Measurements from ENCODE around the gene NRDE2. TPM values are rescaled to one million over a fixed set of nuclear protein-coding genes. Genes with fewer than 3 reads are reported as not detected.

Gene NRDE2
- total RNA-seq, 2 donors from 2014 or later: 18.6 to 21.5 TPM

GRCh38 chr14:90301122-90301521 lies 30.6 kb downstream of the NRDE2 start:
- peaks cover 12% of the 10 kb centered on the region for H3K4me1 Mint-ChIP-seq
- DNase-seq: no peak
- H3K4me3 Mint-ChIP-seq: no peak overlapping the region
- no peaks in the 10 kb centered on the region for H3K9me3 ChIP-seq (ENCODE audit: control insufficient read depth, low read length, poor library complexity, severe bottlenecking)
- peaks cover 10% of the 10 kb centered on the region for H3K36me3 Mint-ChIP-seq (ENCODE audit: low read depth)
- no peak for ATAC-seq
- peak overlapping the region; percentile 64 for H3K27ac Mint-ChIP-seq
- no peaks in the 10 kb centered on the region for H3K27me3 Mint-ChIP-seq

DNA sequence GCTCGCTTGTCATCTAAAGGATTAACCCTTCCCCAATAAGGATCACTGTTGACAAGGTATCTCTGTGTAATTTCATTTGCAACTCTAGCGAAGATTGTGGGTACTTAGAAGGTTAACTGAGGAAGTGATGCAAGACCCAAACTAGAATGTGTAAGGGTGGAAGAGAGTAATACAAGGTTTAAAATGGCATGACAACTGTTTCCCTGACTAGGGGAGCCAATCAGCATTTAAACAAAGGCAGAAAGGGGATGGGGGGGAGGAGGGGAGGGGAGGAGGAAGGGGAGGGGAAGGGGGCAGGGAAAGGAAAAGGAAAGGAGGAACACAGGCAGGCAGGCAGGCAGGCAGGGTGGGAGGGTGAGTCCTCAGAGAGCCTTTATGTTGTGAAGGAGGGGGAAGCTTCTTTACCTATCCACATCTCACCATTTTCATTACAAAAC lies 31.1 kb downstream of the NRDE2 start:
- ATAC-seq: no peak
- Mint-ChIP-seq H3K36me3 (ENCODE audit: low read depth) (peaks cover 10% of the 10 kb centered on the region), H3K27ac (peak overlapping the region; percentile 64), H3K4me1 (peaks cover 12% of the 10 kb centered on the region), H3K4me3 (no peak overlapping the region), H3K27me3 (no peaks in the 10 kb centered on the region)
- H3K9me3 ChIP-seq (ENCODE audit: control insufficient read depth, low read length, poor library complexity, severe bottlenecking): no peaks in the 10 kb centered on the region
- DNase-seq: no peak

DNA sequence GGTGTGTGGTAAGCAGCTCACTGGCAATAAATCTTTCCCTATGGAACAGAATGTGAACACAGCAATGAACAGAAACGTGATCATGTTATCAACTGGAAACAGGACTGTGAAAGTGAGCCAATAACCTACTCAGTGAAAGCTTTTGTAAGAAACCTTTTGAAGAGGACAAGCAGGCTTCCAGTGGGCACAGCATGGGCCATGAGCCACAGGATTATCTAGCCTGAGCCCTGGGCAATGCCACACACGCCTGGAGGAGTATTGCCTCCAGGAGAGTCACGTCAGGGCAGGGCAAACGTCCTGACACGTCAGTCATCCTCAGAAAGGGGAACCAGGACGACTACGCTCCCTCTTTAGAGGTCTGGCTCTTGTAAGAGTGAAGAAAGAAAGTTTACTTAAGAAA lies 32.3 kb downstream of the NRDE2 start:
- peaks cover 7% of the 10 kb centered on the region for H3K4me1 Mint-ChIP-seq
- no peaks in the 10 kb centered on the region for H3K27me3 Mint-ChIP-seq
- no peaks in the 10 kb centered on the region for H3K9me3 ChIP-seq (ENCODE audit: control insufficient read depth, low read length, poor library complexity, severe bottlenecking)
- H3K36me3 Mint-ChIP-seq (ENCODE audit: low read depth): peaks cover 6% of the 10 kb centered on the region
- DNase-seq: no peak
- peak; percentile 27 for ATAC-seq
- H3K4me3 Mint-ChIP-seq: no peak overlapping the region
- H3K27ac Mint-ChIP-seq: no peak overlapping the region

DNA sequence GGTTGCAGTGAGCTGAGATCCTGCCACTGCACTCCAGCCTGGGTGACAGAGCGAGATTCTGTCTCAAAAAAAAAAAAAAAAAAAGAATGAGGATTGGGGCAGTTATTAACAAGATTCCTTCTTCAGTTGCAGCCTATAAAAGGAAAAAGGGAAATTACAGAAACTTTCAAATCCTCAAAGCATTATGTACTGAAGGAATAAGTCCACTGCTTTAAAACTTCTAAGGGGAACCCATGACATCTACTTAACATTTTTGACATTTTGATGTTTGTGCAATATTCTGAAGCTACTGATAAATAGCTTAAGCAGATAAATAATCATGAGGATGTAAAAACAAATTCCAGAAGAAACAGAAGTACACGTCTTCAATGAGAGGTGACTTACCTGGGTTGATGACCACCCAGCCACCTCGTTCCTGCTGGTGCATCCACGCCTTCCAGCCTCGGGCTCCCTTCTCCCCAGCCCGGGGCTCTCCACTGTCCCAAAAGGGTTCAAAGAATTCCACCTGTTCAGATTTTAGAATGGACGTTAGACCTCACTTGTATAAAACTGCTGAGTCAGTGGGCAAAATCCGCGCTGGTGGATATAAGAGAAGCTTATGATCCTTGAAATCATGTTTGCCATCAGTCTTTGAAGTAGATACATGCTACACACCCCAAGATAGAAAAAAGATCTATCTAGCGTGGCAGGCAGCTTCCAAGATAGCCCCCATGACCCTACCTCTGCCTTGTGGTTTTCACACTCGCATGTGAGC lies 33.7 kb downstream of the NRDE2 start:
- Mint-ChIP-seq H3K36me3 (ENCODE audit: low read depth) (peaks cover 2% of the 10 kb centered on the region), H3K27ac (no peak overlapping the region)

DNA sequence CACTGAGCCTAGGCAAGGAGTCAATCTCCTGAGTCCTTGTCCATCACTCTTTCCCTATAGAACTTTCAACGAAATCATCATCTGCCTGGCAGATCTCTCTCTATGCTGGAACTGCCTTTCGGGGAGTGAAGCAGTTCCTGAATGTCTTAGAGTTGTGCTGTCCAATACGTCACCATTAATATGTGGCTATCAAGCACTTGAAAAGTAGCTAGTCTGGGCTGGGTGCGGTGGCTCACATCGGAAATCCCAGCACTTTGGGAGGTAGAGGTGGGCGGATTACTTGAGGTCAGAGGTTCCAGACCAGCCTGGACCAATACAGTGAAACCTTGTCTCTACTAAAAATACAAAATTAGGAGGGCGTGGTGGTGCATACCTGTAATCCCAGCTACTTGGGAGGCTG lies 35.1 kb downstream of the NRDE2 start:
- Mint-ChIP-seq H3K36me3 (ENCODE audit: low read depth) (peaks cover 4% of the 10 kb centered on the region), H3K27me3 (no peaks in the 10 kb centered on the region), H3K4me1 (peaks cover 3% of the 10 kb centered on the region), H3K4me3 (no peak overlapping the region), H3K27ac (peak overlapping the region; percentile 11)
- no peak for ATAC-seq
- H3K9me3 ChIP-seq (ENCODE audit: control insufficient read depth, low read length, poor library complexity, severe bottlenecking): no peaks in the 10 kb centered on the region
- DNase-seq: no peak

More for the DNA sequence above, 33.7 kb downstream of the NRDE2 start:
- DNase-seq (no peak), ATAC-seq (no peak)
- Mint-ChIP-seq H3K27me3 (no peaks in the 10 kb centered on the region), H3K4me3 (no peak overlapping the region), H3K4me1 (peaks cover 5% of the 10 kb centered on the region)
- no peaks in the 10 kb centered on the region for H3K9me3 ChIP-seq (ENCODE audit: control insufficient read depth, low read length, poor library complexity, severe bottlenecking)

DNA sequence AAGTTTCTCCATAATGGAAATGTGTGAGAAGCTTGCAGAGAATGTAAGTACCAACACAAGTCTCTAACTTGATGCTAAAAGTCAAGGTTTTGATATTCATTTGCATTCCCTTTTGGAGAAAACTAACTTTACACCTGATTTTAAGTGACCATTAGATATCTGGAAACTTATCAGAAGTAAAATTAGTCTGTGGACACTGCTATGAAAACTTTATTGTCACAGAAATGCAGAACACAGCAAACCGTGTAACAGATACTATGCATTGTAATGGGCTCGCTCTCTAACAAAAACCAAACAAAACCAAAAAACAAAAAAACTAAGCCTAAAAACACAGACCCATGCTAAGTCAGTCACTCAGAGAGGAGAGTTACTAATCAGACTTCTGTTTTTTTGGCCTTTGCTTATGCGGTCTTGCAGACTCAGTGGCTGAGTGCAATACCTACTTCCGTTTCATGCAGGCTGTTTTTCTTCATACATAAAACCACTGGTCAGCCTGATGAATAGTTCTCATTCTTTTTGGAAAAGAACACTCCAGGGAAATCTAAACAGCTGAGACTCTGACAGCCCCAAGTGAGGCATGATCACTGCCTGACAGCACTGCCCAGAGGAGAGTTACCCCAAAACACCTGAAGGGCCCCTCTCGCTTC lies 35.7 kb downstream of the NRDE2 start:
- Mint-ChIP-seq H3K4me1 (peaks cover 3% of the 10 kb centered on the region), H3K4me3 (no peak overlapping the region), H3K27ac (peak overlapping the region; percentile 11), H3K27me3 (no peaks in the 10 kb centered on the region), H3K36me3 (ENCODE audit: low read depth) (peaks cover 7% of the 10 kb centered on the region)
- ATAC-seq: no peak
- H3K9me3 ChIP-seq (ENCODE audit: control insufficient read depth, low read length, poor library complexity, severe bottlenecking): no peaks in the 10 kb centered on the region
- DNase-seq: no peak

GRCh38 chr14:90294872-90295271 lies 36.9 kb downstream of the NRDE2 start:
- ATAC-seq: no peak
- Mint-ChIP-seq H3K4me3 (no peak overlapping the region), H3K27me3 (no peaks in the 10 kb centered on the region), H3K4me1 (peaks cover 3% of the 10 kb centered on the region), H3K27ac (peak overlapping the region; percentile 6), H3K36me3 (ENCODE audit: low read depth) (peaks cover 7% of the 10 kb centered on the region)
- DNase-seq: no peak
- H3K9me3 ChIP-seq (ENCODE audit: control insufficient read depth, low read length, poor library complexity, severe bottlenecking): no peaks in the 10 kb centered on the region

GRCh38 chr14:90293766-90294730 lies 37.7 kb downstream of the NRDE2 start:
- Mint-ChIP-seq H3K27me3 (no peaks in the 10 kb centered on the region), H3K4me1 (peaks cover 3% of the 10 kb centered on the region), H3K4me3 (no peak overlapping the region), H3K27ac (peak overlapping the region; percentile 6), H3K36me3 (ENCODE audit: low read depth) (peaks cover 7% of the 10 kb centered on the region)
- no peaks in the 10 kb centered on the region for H3K9me3 ChIP-seq (ENCODE audit: control insufficient read depth, low read length, poor library complexity, severe bottlenecking)
- DNase-seq (no peak), ATAC-seq (no peak)

DNA sequence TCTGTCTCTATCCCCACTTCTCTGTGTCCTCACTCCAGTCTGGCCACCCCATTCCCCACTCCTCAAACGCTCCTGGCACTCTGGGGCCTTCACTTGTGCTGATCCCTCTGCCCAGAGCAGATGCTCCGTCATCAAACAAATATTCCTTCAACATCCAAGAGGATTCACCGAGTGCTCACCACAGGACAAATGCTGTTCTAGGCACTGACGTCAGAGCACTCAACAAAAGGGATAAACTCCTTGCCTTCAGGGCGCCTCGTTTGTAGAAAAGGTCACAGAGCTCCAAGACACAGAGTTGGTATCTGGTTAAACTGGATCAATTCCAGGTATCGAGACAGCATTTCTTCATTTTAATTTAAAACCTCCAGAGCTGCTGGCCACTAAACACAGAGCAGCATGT lies 40.0 kb downstream of the NRDE2 start:
- peaks cover 9% of the 10 kb centered on the region for H3K36me3 Mint-ChIP-seq (ENCODE audit: low read depth)
- H3K4me3 Mint-ChIP-seq: no peak overlapping the region
- DNase-seq (no peak), ATAC-seq (no peak)
- H3K27ac Mint-ChIP-seq: no peak overlapping the region
- no peaks in the 10 kb centered on the region for H3K27me3 Mint-ChIP-seq
- H3K4me1 Mint-ChIP-seq: peaks cover 3% of the 10 kb centered on the region
- no peaks in the 10 kb centered on the region for H3K9me3 ChIP-seq (ENCODE audit: control insufficient read depth, low read length, poor library complexity, severe bottlenecking)

DNA sequence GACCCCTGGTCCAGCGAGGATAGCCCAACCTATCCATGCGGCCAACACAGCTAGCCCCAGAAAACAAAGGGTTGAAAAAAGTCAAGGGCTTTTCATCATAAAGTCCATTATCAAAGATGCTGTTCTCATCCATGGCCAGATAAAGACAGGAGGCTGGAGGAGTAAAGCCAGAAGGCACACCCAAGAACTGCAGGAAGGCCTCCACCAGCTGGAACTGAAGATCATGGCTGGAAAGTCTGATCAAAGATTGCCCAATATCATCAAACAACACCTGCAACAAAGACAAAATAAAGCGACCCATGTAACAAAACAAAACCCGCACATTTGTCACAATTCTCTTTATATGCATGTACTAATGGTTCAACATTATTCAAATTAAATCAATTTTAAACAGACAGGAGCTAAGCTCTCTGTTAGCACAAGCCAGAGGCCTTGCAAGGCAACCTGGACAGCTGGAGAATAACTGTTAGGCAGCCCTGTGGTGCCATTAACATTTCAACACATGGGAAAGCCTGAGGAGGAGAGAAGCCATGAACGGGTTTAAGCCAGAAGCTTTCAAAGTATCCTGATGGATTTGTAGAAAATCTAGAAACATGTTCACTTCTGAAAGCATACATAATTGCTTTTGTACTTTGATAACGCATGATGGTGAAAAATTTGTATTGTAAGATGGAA lies 41.3 kb downstream of the NRDE2 start:
- Mint-ChIP-seq H3K27me3 (no peaks in the 10 kb centered on the region), H3K27ac (no peak overlapping the region), H3K4me1 (peaks cover 3% of the 10 kb centered on the region), H3K36me3 (ENCODE audit: low read depth) (peaks cover 12% of the 10 kb centered on the region), H3K4me3 (no peak overlapping the region)
- DNase-seq (no peak), ATAC-seq (no peak)
- H3K9me3 ChIP-seq (ENCODE audit: control insufficient read depth, low read length, poor library complexity, severe bottlenecking): no peaks in the 10 kb centered on the region

DNA sequence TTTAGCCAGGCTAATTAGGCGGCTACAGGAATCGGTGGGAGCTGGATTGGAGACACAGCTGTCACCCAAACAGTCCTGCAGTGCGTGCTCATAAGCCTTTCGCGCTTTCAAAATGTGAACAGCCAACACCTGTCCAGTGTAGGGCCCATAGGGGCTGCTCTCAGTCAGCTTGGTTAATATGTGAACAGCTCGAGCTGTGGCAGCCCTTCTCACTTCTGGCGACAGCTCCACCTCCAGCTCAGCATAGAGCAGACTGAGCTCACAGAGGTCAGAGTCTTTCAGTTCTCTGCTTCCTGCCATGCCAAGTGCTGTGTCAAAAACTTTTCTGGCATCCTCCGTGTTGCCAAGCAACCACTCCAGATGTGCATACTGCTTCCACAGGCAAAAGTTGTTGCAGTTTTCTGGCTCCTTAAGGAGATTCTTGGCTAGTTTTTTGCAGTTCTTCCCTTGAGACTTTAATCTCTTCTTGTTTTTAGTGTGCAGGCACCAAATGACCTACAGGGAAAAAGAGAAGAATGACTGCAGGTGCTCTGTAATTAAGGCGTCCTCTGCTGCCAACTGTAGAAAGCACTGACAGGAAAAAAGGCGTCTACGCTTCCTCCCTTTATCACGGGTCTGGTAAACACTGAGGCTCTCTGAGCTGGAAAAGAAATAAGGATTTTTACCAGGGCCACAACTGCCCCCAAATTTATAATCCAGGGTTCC lies 42.9 kb downstream of the NRDE2 start:
- Mint-ChIP-seq H3K4me3 (no peak overlapping the region), H3K36me3 (ENCODE audit: low read depth) (peaks cover 12% of the 10 kb centered on the region), H3K27ac (no peak overlapping the region), H3K27me3 (no peaks in the 10 kb centered on the region), H3K4me1 (peaks cover 3% of the 10 kb centered on the region)
- ATAC-seq (no peak), DNase-seq (no peak)
- no peaks in the 10 kb centered on the region for H3K9me3 ChIP-seq (ENCODE audit: control insufficient read depth, low read length, poor library complexity, severe bottlenecking)

GRCh38 chr14:90287791-90288190 lies 44.0 kb downstream of the NRDE2 start:
- peaks cover 12% of the 10 kb centered on the region for H3K36me3 Mint-ChIP-seq (ENCODE audit: low read depth)
- H3K27ac Mint-ChIP-seq: no peak overlapping the region

More at GRCh38 chr14:90287791-90288190, 44.0 kb downstream of the NRDE2 start:
- no peak for ATAC-seq
- no peaks in the 10 kb centered on the region for H3K27me3 Mint-ChIP-seq
- no peaks in the 10 kb centered on the region for H3K9me3 ChIP-seq (ENCODE audit: control insufficient read depth, low read length, poor library complexity, severe bottlenecking)
- H3K4me3 Mint-ChIP-seq: no peak overlapping the region
- DNase-seq: no peak
- peaks cover 5% of the 10 kb centered on the region for H3K4me1 Mint-ChIP-seq
